Esophagus (tissue), 2 donors: ENCODE data around the gene FAM120A. TPM values are rescaled to one million over a fixed set of nuclear protein-coding genes. Genes with fewer than 3 reads are reported as not detected.

Experiments
- H3K27ac ChIP-seq, 2 donors: one replicate each; pipeline ENCODE4 v1.5.1; 2013; ENCODE audit warnings: low read depth in 2 of 2, mild to moderate bottlenecking in 2 of 2, inconsistent platforms in 1 of 2, low read length in 1 of 2, moderate library complexity in 1 of 2
- H3K27me3 ChIP-seq, 2 donors: one replicate each; pipeline ENCODE4 v1.6.1; 2013; ENCODE audit warnings: low read length in 2 of 2, control low read depth in 1 of 2, mild to moderate bottlenecking in 1 of 2; ENCODE audit not compliant: insufficient read depth in 2 of 2, control insufficient read depth in 1 of 2
- H3K36me3 ChIP-seq, 2 donors: one replicate each; pipeline ENCODE4 v1.6.1; 2013; ENCODE audit warnings: low read length in 1 of 2; ENCODE audit not compliant: control insufficient read depth in 2 of 2, insufficient read depth in 2 of 2
- H3K4me1 ChIP-seq, 2 donors: one replicate each; pipeline ENCODE4 v1.6.1; 2013; ENCODE audit warnings: low read length in 1 of 2; ENCODE audit not compliant: control insufficient read depth in 2 of 2, insufficient read depth in 2 of 2
- H3K4me3 ChIP-seq, 2 donors: one replicate each; pipeline ENCODE4 v1.5.1; 2013; ENCODE audit warnings: low read length in 2 of 2, mild to moderate bottlenecking in 2 of 2, low read depth in 1 of 2, moderate library complexity in 1 of 2
- H3K9me3 ChIP-seq, 2 donors: one replicate each; pipeline ENCODE4 v1.6.1; 2013; ENCODE audit warnings: mild to moderate bottlenecking in 2 of 2, low read depth in 1 of 2, low read length in 1 of 2, moderate library complexity in 1 of 2; ENCODE audit not compliant: control insufficient read depth in 2 of 2, insufficient read depth in 1 of 2
- WGBS, 2 donors: extraction: QIAGEN DNeasy Blood & Tissue Kit; methylation state at CpG; one replicate each; pipeline ENCODE4 v1.1.7; 2013; 5-methylcytosine and 5-hydroxymethylcytosine counted together
- polyA plus RNA-seq, 2 donors: library from polyadenylated mRNA; stranded (reverse); fragments of 200-250 nt; gene quantifications; one replicate each; pipeline ENCODE4 v1.2.3, GENCODE V29; 2013
- donor health status: healthy with polysubstance abuse.
- donor health status: Bipolar disorder and iron deficiency.

The FAM120A gene
- polyA plus RNA-seq, 2 donors: 31.3 to 32.1 TPM

- H3K4me3 ChIP-seq: no peak overlapping the region
- H3K9me3 ChIP-seq: no peaks in the 10 kb centered on the region
- no peaks in the 10 kb centered on the region for H3K27me3 ChIP-seq
- 20 to 23% methylated on average over 3 of the region's 3 CpGs for WGBS, 2 donors
- H3K36me3 ChIP-seq: no peaks in the 10 kb centered on the region
- peaks cover 4 to 11% of the 10 kb centered on the region in 2 donors for H3K4me1 ChIP-seq
- no peak overlapping the region for H3K27ac ChIP-seq
Measured at GRCh38 chr9:93467062-93467416, 15.6 kb downstream of the FAM120A start.

GRCh38 chr9:93467462-93467861 is 16.0 kb downstream of the FAM120A start:
- Histone ChIP-seq H3K4me1 (peaks cover 4 to 11% of the 10 kb centered on the region in 2 donors), H3K9me3 (no peaks in the 10 kb centered on the region), H3K36me3 (no peaks in the 10 kb centered on the region), H3K4me3 (no peak overlapping the region), H3K27me3 (no peaks in the 10 kb centered on the region), H3K27ac (peak overlapping the region in 1 of 2 donors; percentile 57)
- WGBS, 2 donors: 43 to 54% methylated on average over 3 of the region's 3 CpGs

- Histone ChIP-seq H3K36me3 (no peaks in the 10 kb centered on the region), H3K9me3 (no peaks in the 10 kb centered on the region), H3K27ac (peak overlapping the region in 1 of 2 donors; percentile 34), H3K4me3 (no peak overlapping the region), H3K27me3 (no peaks in the 10 kb centered on the region), H3K4me1 (peaks cover 4 to 14% of the 10 kb centered on the region in 2 donors)
- 37 to 39% methylated on average over 5 of the region's 5 CpGs for WGBS, 2 donors
Measured at GRCh38 chr9:93468763-93469456, 17.4 kb downstream of the FAM120A start.

- peaks cover 4 to 14% of the 10 kb centered on the region in 2 donors for H3K4me1 ChIP-seq
- H3K27me3 ChIP-seq: no peaks in the 10 kb centered on the region
- WGBS, 2 donors: 89 to 90% methylated on average over 5 of the region's 5 CpGs
- no peaks in the 10 kb centered on the region for H3K36me3 ChIP-seq
- no peaks in the 10 kb centered on the region for H3K9me3 ChIP-seq
- H3K27ac ChIP-seq: no peak overlapping the region
- H3K4me3 ChIP-seq: no peak overlapping the region
Measured at GRCh38 chr9:93470391-93470790, 18.9 kb downstream of the FAM120A start.

- peaks cover 4 to 14% of the 10 kb centered on the region in 2 donors for H3K4me1 ChIP-seq
Measured at GRCh38 chr9:93471124-93471523, 19.6 kb downstream of the FAM120A start.

GRCh38 chr9:93473411-93473810 is 21.9 kb downstream of the FAM120A start:
- Histone ChIP-seq H3K27me3 (no peaks in the 10 kb centered on the region), H3K9me3 (no peaks in the 10 kb centered on the region), H3K36me3 (no peaks in the 10 kb centered on the region), H3K27ac (peak overlapping the region in 1 of 2 donors; percentile 15), H3K4me1 (peaks cover 4 to 10% of the 10 kb centered on the region in 2 donors), H3K4me3 (no peak overlapping the region)
- WGBS, 2 donors: 60 to 71% methylated on average over 5 of the region's 5 CpGs

More at GRCh38 chr9:93471124-93471523, 19.6 kb downstream of the FAM120A start:
- Histone ChIP-seq H3K4me3 (no peak overlapping the region), H3K9me3 (no peaks in the 10 kb centered on the region), H3K27me3 (no peaks in the 10 kb centered on the region), H3K27ac (no peak overlapping the region), H3K36me3 (no peaks in the 10 kb centered on the region)
- WGBS, 2 donors: 73 to 74% methylated on average over 6 of the region's 6 CpGs

- WGBS, 2 donors: 96 to 98% methylated on average over 3 of the region's 3 CpGs
- H3K9me3 ChIP-seq: no peaks in the 10 kb centered on the region
- H3K36me3 ChIP-seq: no peaks in the 10 kb centered on the region
- peaks cover 0 to 5% of the 10 kb centered on the region in 2 donors for H3K4me1 ChIP-seq
- H3K27me3 ChIP-seq: no peaks in the 10 kb centered on the region
- no peak overlapping the region for H3K4me3 ChIP-seq
- H3K27ac ChIP-seq: no peak overlapping the region
Measured at GRCh38 chr9:93475108-93475507, 23.6 kb downstream of the FAM120A start.

- Histone ChIP-seq H3K27me3 (no peaks in the 10 kb centered on the region), H3K4me1 (peaks cover under 1 to 9% of the 10 kb centered on the region in 2 donors), H3K4me3 (no peak overlapping the region), H3K27ac (no peak overlapping the region), H3K36me3 (peaks cover 0 to 3% of the 10 kb centered on the region in 2 donors), H3K9me3 (no peaks in the 10 kb centered on the region)
- WGBS, 2 donors: 75 to 84% methylated on average over 3 of the region's 3 CpGs
Measured at GRCh38 chr9:93475856-93476255, 24.4 kb downstream of the FAM120A start.

- Histone ChIP-seq H3K27ac (no peak overlapping the region), H3K27me3 (no peaks in the 10 kb centered on the region), H3K36me3 (peaks cover 0 to 4% of the 10 kb centered on the region in 2 donors), H3K4me3 (no peak overlapping the region), H3K9me3 (no peaks in the 10 kb centered on the region), H3K4me1 (peaks cover 2 to 8% of the 10 kb centered on the region in 2 donors)
- WGBS, 2 donors: 90 to 93% methylated on average over 4 of the region's 4 CpGs
Measured at GRCh38 chr9:93476924-93477323, 25.4 kb downstream of the FAM120A start.

GRCh38 chr9:93477397-93477796 is 25.9 kb downstream of the FAM120A start:
- Histone ChIP-seq H3K27ac (no peak overlapping the region), H3K4me3 (no peak overlapping the region), H3K27me3 (no peaks in the 10 kb centered on the region), H3K4me1 (peaks cover 2 to 8% of the 10 kb centered on the region in 2 donors), H3K36me3 (peaks cover 0 to 4% of the 10 kb centered on the region in 2 donors), H3K9me3 (no peaks in the 10 kb centered on the region)
- 90 to 92% methylated on average over 2 of the region's 2 CpGs for WGBS, 2 donors
